ENCODE data around the gene BMP7.
A peak's percentile ranks its signal among the peaks of the same experiment; 100 is the strongest.

The BMP7 gene

DNA sequence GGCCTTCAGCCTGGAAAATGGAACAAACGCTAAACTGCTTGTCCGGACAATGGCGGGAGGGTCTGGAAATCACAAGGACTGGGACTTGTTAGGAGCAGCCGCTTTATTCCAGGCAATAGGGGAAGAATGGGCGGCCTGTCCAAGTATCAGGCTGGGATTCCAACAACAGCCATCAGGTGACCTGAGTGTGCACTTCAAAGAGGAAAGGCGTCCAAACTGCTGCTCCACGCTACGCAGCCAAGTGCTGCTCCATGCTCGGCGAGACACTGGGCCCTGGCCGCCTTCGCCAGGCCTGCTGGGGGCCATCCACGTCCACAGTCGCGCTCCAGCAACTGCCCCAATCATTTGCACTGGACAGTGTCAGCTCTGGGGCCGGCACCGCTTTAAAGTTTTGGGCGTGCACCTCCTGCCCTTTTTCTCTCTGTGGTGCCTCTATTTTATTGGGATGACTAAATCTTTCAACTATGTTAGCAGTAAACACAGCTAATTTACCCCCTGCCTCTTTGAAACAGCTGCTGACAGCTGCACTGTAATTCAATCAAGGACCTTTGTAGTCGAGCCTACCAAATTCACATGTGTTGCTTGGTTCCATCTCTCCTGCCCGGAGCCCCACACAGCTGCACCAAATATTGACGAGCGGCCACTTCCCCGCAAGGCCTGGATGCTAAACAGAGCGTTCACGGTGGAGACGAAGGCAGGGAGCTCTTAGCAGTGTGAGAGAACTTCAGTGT lies 98.3 kb downstream of the BMP7 start (continued):
- peak; percentile 38; the same call in 1 of the 2 replicates for TF ChIP-seq ZNF394 (tag by site-specific recombination; IDR thresholded peaks at IDR 0.05; ENCODE audit: borderline replicate concordance)
- TF ChIP-seq YY2 (tag by site-specific recombination; IDR thresholded peaks at IDR 0.05) = no peak
- no peak for TF ChIP-seq ZNF677 (tag by site-specific recombination; IDR thresholded peaks at IDR 0.05)
- peak; percentile 86 for TF ChIP-seq ZNF629 (tag by site-specific recombination; IDR thresholded peaks at IDR 0.05)
- no peak for TF ChIP-seq ZNF23 (tag by site-specific recombination; IDR thresholded peaks at IDR 0.05; ENCODE audit: borderline replicate concordance)
- no peak for TF ChIP-seq BCL11B (tag by site-specific recombination; IDR thresholded peaks at IDR 0.05; ENCODE audit: low read depth)
- no peak for TF ChIP-seq ZNF184 (tag by site-specific recombination; IDR thresholded peaks at IDR 0.05)
- no peak for TF ChIP-seq ZNF140 (tag by site-specific recombination; IDR thresholded peaks at IDR 0.05)
- no peak for TF ChIP-seq ZBTB1 (tag by site-specific recombination; IDR thresholded peaks at IDR 0.05)
- TF ChIP-seq, protein P1, sequence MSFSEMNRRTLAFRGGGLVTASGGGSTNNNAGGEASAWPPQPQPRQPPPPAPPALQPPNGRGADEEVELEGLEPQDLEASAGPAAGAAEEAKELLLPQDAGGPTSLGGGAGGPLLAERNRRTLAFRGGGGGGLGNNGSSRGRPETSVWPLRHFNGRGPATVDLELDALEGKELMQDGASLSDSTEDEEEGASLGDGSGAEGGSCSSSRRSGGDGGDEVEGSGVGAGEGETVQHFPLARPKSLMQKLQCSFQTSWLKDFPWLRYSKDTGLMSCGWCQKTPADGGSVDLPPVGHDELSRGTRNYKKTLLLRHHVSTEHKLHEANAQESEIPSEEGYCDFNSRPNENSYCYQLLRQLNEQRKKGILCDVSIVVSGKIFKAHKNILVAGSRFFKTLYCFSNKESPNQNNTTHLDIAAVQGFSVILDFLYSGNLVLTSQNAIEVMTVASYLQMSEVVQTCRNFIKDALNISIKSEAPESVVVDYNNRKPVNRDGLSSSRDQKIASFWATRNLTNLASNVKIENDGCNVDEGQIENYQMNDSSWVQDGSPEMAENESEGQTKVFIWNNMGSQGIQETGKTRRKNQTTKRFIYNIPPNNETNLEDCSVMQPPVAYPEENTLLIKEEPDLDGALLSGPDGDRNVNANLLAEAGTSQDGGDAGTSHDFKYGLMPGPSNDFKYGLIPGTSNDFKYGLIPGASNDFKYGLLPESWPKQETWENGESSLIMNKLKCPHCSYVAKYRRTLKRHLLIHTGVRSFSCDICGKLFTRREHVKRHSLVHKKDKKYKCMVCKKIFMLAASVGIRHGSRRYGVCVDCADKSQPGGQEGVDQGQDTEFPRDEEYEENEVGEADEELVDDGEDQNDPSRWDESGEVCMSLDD (tag by site-specific recombination; IDR thresholded peaks at IDR 0.05) = no peak
- TF ChIP-seq ZXDB (tag by site-specific recombination; IDR thresholded peaks at IDR 0.05) = no peak

DNA sequence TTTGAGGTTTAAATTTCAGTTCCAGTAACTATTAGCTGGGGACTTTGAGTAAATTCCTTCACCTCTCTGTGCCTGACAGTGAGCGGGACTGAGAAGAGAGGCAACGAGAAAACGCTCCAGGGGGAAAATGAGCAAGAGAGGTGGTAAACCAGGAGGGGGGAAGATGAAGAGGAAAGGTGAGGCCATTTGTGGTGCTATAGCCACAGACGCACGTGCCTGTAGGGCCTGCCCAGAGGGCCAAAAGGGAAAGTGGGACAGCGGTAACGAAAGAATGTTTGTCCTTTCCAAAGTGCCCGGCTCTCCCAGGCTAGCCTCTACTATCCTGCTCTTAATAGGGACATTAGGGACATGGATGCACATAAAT lies 99.2 kb downstream of the BMP7 start:
- H3K27ac ChIP-seq (ENCODE audit: extremely low read depth, low read depth, low read length) = no peak overlapping the region
- H3K9me3 ChIP-seq (ENCODE audit: control insufficient read depth, insufficient read depth, low read depth, low read length) = no peaks in the 10 kb centered on the region
- POLR2A ChIA-PET = no interaction called here
- H3K4me1 ChIP-seq (ENCODE audit: control insufficient read depth, insufficient read depth, low read length) = peaks cover 3% of the 10 kb centered on the region; the same call in 1 of the 2 replicates
- H3K4me3 ChIP-seq (ENCODE audit: low read depth, low read length) = no peak overlapping the region
- H3K36me3 ChIP-seq (ENCODE audit: control insufficient read depth in 2 of 2, insufficient read depth in 1 of 2, low read length in 2 of 2) = peaks cover 0 to 30% of the 10 kb centered on the region in 2 experiments; a peak in 2 of 3 replicates
- CTCF ChIA-PET = interaction anchor here (0.9 to 1.5 kb wide), 2 partner anchors 77 to 169 kb away, joined by 3 read pairs; no protein-coding TSS in a partner anchor
- no peak for TF ChIP-seq ZBTB8A (tag by site-specific recombination; IDR thresholded peaks at IDR 0.05)
- TF ChIP-seq, protein P2, sequence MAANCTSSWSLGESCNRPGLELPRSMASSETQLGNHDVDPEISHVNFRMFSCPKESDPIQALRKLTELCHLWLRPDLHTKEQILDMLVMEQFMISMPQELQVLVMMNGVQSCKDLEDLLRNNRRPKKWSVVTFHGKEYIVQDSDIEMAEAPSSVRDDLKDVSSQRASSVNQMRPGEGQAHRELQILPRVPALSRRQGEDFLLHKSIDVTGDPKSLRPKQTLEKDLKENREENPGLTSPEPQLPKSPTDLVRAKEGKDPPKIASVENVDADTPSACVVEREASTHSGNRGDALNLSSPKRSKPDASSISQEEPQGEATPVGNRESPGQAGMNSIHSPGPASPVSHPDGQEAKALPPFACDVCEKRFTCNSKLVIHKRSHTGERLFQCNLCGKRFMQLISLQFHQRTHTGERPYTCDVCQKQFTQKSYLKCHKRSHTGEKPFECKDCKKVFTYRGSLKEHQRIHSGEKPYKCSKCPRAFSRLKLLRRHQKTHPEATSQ (tag by site-specific recombination; IDR thresholded peaks at IDR 0.05) = no peak
- no peak for TF ChIP-seq ZSCAN23 (tag by site-specific recombination; IDR thresholded peaks at IDR 0.05)
- TF ChIP-seq ZNF514 (tag by site-specific recombination; IDR thresholded peaks at IDR 0.05) = no peak
- TF ChIP-seq ZXDB (tag by site-specific recombination; IDR thresholded peaks at IDR 0.05) = no peak

DNA sequence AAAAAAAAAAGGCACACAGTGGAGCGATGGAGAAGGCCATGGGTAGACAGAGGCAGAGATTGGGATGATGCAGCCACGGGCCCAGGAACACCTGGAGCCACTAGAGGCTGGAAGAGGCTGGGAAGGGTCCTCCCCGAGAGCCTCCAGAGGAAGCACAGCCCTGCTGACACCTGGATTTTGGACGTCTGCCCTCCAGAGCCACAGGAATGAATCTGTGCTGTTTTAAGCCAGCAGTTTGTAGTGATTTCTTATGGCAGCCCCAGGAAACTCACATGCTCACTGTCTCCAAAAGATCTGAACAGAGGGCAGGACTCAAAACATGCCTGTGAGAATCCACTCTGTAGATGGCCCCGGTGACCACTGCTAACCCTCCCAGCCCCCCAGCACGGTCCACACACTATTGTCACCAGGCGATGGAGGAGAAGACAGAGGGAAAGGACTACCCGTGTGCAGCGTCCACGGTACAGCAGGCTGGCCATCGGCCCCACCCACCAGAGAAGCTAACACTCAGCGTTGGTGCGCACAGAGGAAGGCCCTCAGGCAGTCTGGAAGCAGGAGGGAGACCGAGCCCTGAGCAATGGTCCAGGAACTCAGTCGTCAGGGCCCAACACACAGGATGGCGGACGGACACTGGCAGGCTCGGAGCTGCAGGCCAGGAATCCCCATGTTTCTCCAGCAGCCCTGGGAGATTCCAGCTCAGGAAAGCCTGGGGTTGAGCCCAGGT lies 99.7 kb downstream of the BMP7 start:
- no peaks in the 10 kb centered on the region for H3K9me3 ChIP-seq (ENCODE audit: control insufficient read depth, insufficient read depth, low read depth, low read length)
- no peak overlapping the region for H3K4me3 ChIP-seq (ENCODE audit: low read depth, low read length)
- H3K36me3 ChIP-seq (ENCODE audit: control insufficient read depth in 2 of 2, insufficient read depth in 1 of 2, low read length in 2 of 2) = peaks cover 0 to 25% of the 10 kb centered on the region in 2 experiments; a peak in 2 of 3 replicates
- CTCF ChIA-PET = interaction anchor here (0.9 to 1.5 kb wide), 2 partner anchors 77 to 169 kb away, joined by 3 read pairs; no protein-coding TSS in a partner anchor
- no peak overlapping the region for H3K27ac ChIP-seq (ENCODE audit: extremely low read depth, low read depth, low read length)
- H3K4me1 ChIP-seq (ENCODE audit: control insufficient read depth, insufficient read depth, low read length) = peaks cover 3% of the 10 kb centered on the region; the same call in 1 of the 2 replicates
- TF ChIP-seq, protein P3, sequence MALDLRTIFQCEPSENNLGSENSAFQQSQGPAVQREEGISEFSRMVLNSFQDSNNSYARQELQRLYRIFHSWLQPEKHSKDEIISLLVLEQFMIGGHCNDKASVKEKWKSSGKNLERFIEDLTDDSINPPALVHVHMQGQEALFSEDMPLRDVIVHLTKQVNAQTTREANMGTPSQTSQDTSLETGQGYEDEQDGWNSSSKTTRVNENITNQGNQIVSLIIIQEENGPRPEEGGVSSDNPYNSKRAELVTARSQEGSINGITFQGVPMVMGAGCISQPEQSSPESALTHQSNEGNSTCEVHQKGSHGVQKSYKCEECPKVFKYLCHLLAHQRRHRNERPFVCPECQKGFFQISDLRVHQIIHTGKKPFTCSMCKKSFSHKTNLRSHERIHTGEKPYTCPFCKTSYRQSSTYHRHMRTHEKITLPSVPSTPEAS (tag by site-specific recombination; IDR thresholded peaks at IDR 0.05) = no peak
- TF ChIP-seq, protein P4, sequence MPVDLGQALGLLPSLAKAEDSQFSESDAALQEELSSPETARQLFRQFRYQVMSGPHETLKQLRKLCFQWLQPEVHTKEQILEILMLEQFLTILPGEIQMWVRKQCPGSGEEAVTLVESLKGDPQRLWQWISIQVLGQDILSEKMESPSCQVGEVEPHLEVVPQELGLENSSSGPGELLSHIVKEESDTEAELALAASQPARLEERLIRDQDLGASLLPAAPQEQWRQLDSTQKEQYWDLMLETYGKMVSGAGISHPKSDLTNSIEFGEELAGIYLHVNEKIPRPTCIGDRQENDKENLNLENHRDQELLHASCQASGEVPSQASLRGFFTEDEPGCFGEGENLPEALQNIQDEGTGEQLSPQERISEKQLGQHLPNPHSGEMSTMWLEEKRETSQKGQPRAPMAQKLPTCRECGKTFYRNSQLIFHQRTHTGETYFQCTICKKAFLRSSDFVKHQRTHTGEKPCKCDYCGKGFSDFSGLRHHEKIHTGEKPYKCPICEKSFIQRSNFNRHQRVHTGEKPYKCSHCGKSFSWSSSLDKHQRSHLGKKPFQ (tag by site-specific recombination; IDR thresholded peaks at IDR 0.05) = no peak
- peak; percentile 37; the same call in 1 of the 2 replicates for TF ChIP-seq ZNF548 (tag by site-specific recombination; IDR thresholded peaks at IDR 0.05)
- TF ChIP-seq ZNF202 (tag by site-specific recombination; IDR thresholded peaks at IDR 0.05; ENCODE audit: borderline replicate concordance) = no peak
- TF ChIP-seq, protein P5, sequence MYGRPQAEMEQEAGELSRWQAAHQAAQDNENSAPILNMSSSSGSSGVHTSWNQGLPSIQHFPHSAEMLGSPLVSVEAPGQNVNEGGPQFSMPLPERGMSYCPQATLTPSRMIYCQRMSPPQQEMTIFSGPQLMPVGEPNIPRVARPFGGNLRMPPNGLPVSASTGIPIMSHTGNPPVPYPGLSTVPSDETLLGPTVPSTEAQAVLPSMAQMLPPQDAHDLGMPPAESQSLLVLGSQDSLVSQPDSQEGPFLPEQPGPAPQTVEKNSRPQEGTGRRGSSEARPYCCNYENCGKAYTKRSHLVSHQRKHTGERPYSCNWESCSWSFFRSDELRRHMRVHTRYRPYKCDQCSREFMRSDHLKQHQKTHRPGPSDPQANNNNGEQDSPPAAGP (tag by site-specific recombination; IDR thresholded peaks at IDR 0.05) = no peak
- TF ChIP-seq SCRT1 (tag by site-specific recombination; IDR thresholded peaks at IDR 0.05; ENCODE audit: borderline replicate concordance) = no peak
- TF ChIP-seq GFI1B (tag by site-specific recombination; IDR thresholded peaks at IDR 0.05) = 0 out of 2 replicates have a peak, but pooled peaks have one; percentile 22
- POLR2A ChIA-PET = no interaction called here
